HCT116 (cell line): Measurements from ENCODE around the gene RAI1. TPM values are rescaled to one million over a fixed set of nuclear protein-coding genes. Genes with fewer than 3 reads are reported as not detected.

Source experiments
- ATAC-seq: fragments of 200-7000 bp; cut with Tn5 transposase; 2 replicates; pipeline ENCODE4 v1.9.1; 2020; ENCODE audit warnings: mild to moderate bottlenecking, moderate library complexity
- BruUV-seq: library from RNA; stranded (reverse); fragments of 400-500 nt; replicated peaks from 2 replicates; lab custom pipeline; 2021; lab: Mats Ljungman, UMichigan
- CTCF ChIA-PET: fragments of 300-600 bp; sonication (Branson Sonifier 250); formaldehyde crosslinking; loops from one replicate; lab custom pipeline; 2021; ENCODE audit warnings: antibody characterized with exemption; lab: Charles Lee
- POLR2A ChIA-PET: fragments of 300-600, 350-600 bp; sonication (Branson Sonifier 250); formaldehyde crosslinking; loops from one replicate; lab custom pipeline; 2021; ENCODE audit warnings: antibody characterized with exemption; lab: Charles Lee
- RAD21 ChIA-PET, 2 experiments: fragments of 300-600 bp; sonication (Branson Sonifier 250); formaldehyde crosslinking; loops; one replicate each; lab custom pipeline; 2023; ENCODE audit warnings: low total read pairs in 2 of 2; ENCODE audit not compliant: uncharacterized antibody in 2 of 2, unreplicated experiment in 2 of 2, low non-redundant PET in 1 of 2; lab: Charles Lee
- DNase-seq: peaks from one replicate; pipeline ENCODE4 v3.0.0-alpha.2; 2010; ENCODE audit warnings: low read depth, low spot score
- H2AFZ ChIP-seq: fragments of 200-600 bp; shearing (Covaris generic), sonication (generic); 2 replicates; pipeline ENCODE4 v1.6.1; 2017; ENCODE audit warnings: low read depth, mixed run types, mixed read lengths, antibody characterized with exemption, low read length; ENCODE audit not compliant: poor library complexity, severe bottlenecking
- H3K27ac ChIP-seq: 2 replicates; pipeline ENCODE4 v1.5.1; 2012; ENCODE audit warnings: low read depth, low read length
- H3K27me3 ChIP-seq: fragments of 200-600 bp; sonication (generic); 2 replicates; pipeline ENCODE4 v1.6.1; 2016; ENCODE audit warnings: mixed run types, low read length, mixed read lengths; ENCODE audit not compliant: insufficient read depth
- H3K36me3 ChIP-seq, 2 experiments: fragments of 200-500 bp in 1 of 2; fragments of 200-600 bp in 1 of 2; sonication (Bioruptor generic) in 1 of 2; sonication (generic) in 1 of 2; 2 replicates each; pipeline versions ENCODE4 v1.5.1 to v1.6.1; 2014 to 2016; ENCODE audit warnings: low read length in 2 of 2, inconsistent platforms in 1 of 2, mixed read lengths in 1 of 2, mixed run types in 1 of 2; ENCODE audit not compliant: insufficient read depth in 2 of 2, control insufficient read depth in 1 of 2
- H3K4me1 ChIP-seq, 2 experiments: fragments of 200-600 bp in 1 of 2; sonication (generic) in 1 of 2; 2 replicates each; pipeline versions ENCODE4 v1.5.1 to v1.6.1; 2012 to 2017; ENCODE audit warnings: low read length in 2 of 2, inconsistent platforms in 1 of 2, mild to moderate bottlenecking in 1 of 2, mixed read lengths in 1 of 2, mixed run types in 1 of 2, moderate library complexity in 1 of 2; ENCODE audit not compliant: insufficient read depth in 2 of 2, control insufficient read depth in 1 of 2
- H3K4me2 ChIP-seq: fragments of 200-600 bp; sonication (generic); 2 replicates; pipeline ENCODE4 v1.6.1; 2017; ENCODE audit warnings: mixed run types, low read length, mixed read lengths
- H3K4me3 ChIP-seq, 2 experiments: fragments of 200-600 bp in 1 of 2; sonication (generic) in 1 of 2; replicated peaks in 1 of 2; 2 replicates each; pipeline ENCODE4 v1.5.1; 2011 to 2016; ENCODE audit warnings: low read length in 2 of 2, control low read depth in 1 of 2, low read depth in 1 of 2, mild to moderate bottlenecking in 1 of 2, mixed read lengths in 1 of 2, mixed run types in 1 of 2
- H3K79me2 ChIP-seq: fragments of 200-600 bp; sonication (generic); 2 replicates; pipeline ENCODE4 v1.6.1; 2017; ENCODE audit warnings: mild to moderate bottlenecking, mixed run types, low read length, moderate library complexity, mixed read lengths; ENCODE audit not compliant: insufficient read depth
- H3K9ac ChIP-seq: fragments of 200-600 bp; sonication (generic); 2 replicates; pipeline ENCODE4 v1.6.1; 2016; ENCODE audit warnings: low read length, mixed read lengths
- H3K9me2 ChIP-seq: fragments of 200-600 bp; sonication (generic), shearing (Covaris generic); 2 replicates; pipeline ENCODE4 v1.6.1; 2017; ENCODE audit warnings: mixed run types, mild to moderate bottlenecking, moderate library complexity; ENCODE audit not compliant: insufficient read depth
- H3K9me3 ChIP-seq, 2 experiments: fragments of 200-500 bp in 1 of 2; fragments of 200-600 bp in 1 of 2; sonication (Bioruptor generic) in 1 of 2; sonication (generic) in 1 of 2; 2 replicates each; pipeline ENCODE4 v1.6.1; 2014 to 2017; ENCODE audit warnings: low read length in 2 of 2, mixed read lengths in 2 of 2, inconsistent platforms in 1 of 2, low read depth in 1 of 2, mild to moderate bottlenecking in 1 of 2, mixed run types in 1 of 2, moderate library complexity in 1 of 2; ENCODE audit not compliant: control insufficient read depth in 1 of 2, insufficient read depth in 1 of 2
- H4K20me1 ChIP-seq: fragments of 200-600 bp; sonication (generic), shearing (Covaris generic); 2 replicates; pipeline ENCODE4 v1.6.1; 2017; ENCODE audit warnings: mixed run types, mild to moderate bottlenecking, moderate library complexity; ENCODE audit not compliant: insufficient read depth
- CBX3 ChIP-seq: IDR thresholded peaks from 2 replicates; pipeline ENCODE4 v1.6.1; 2012; ENCODE audit warnings: low read depth
- ELF1 ChIP-seq: IDR thresholded peaks from 2 replicates; pipeline ENCODE4 v1.6.1; 2012; ENCODE audit warnings: low read depth, borderline replicate concordance
- FOSL1 ChIP-seq: IDR thresholded peaks from 2 replicates; pipeline ENCODE4 v1.6.1; 2012; ENCODE audit warnings: low read depth
- SIN3A ChIP-seq: IDR thresholded peaks from 2 replicates; pipeline ENCODE4 v1.6.1; 2012; ENCODE audit warnings: low read depth
- SP1 ChIP-seq: IDR thresholded peaks from 2 replicates; pipeline ENCODE4 v1.6.1; 2012; ENCODE audit warnings: low read depth
- TCF7L2 ChIP-seq: IDR thresholded peaks from 2 replicates; pipeline ENCODE4 v1.7.0; 2011; ENCODE audit warnings: borderline replicate concordance, inconsistent platforms; ENCODE audit not compliant: insufficient read depth, insufficient read length; ENCODE audit errors: extremely low read depth
- YY1 ChIP-seq: IDR thresholded peaks from 2 replicates; pipeline ENCODE4 v1.6.1; 2011; ENCODE audit warnings: low read length, low read depth, moderate library complexity, mild to moderate bottlenecking; ENCODE audit not compliant: insufficient replicate concordance; ENCODE audit errors: extremely low read depth
- ZBTB33 ChIP-seq: IDR thresholded peaks from 2 replicates; pipeline ENCODE4 v1.6.1; 2011; ENCODE audit warnings: mild to moderate bottlenecking, low read length, moderate library complexity; ENCODE audit not compliant: insufficient replicate concordance; ENCODE audit errors: extremely low read depth
- ZNF274 ChIP-seq: fragments of 200-500 bp; sonication (Bioruptor generic); IDR thresholded peaks from 2 replicates; pipeline ENCODE4 v1.6.1; 2014; ENCODE audit warnings: mild to moderate bottlenecking, low read depth, low read length, inconsistent platforms
- intact Hi-C: fragments of 100-400 bp; cut with micrococcal nuclease; formaldehyde crosslinking; loops from 2 replicates; pipeline ENCODE4 v1.10.0; 2022
- total RNA-seq: library from RNA; stranded (reverse); gene quantifications from one replicate; pipeline ENCODE4 v1.2.1, GENCODE V29; 2021; ENCODE audit not compliant: unreplicated experiment

The RAI1 gene
- total RNA-seq, 1 experiment from 2014 or later: 38.5 TPM

- Histone ChIP-seq H3K27me3 (no peaks in the 10 kb centered on the region), H4K20me1 (no peaks in the 10 kb centered on the region), H3K4me3 (no peak overlapping the region), H2AFZ (peak overlapping the region; percentile 16), H3K4me1 (peaks cover 19 to 36% of the 10 kb centered on the region in 2 experiments), H3K9me3 (no peaks in the 10 kb centered on the region), H3K9me2 (no peaks in the 10 kb centered on the region), H3K79me2 (no peaks in the 10 kb centered on the region), H3K9ac (peak overlapping the region; percentile 17; the same call in 1 of the 2 replicates), H3K27ac (no peak overlapping the region), H3K4me2 (peak overlapping the region; percentile 36), H3K36me3 (no peaks in the 10 kb centered on the region)
- RAD21 ChIA-PET: no interaction called here
- intact Hi-C loops: no loop called here
- CTCF ChIA-PET: no interaction called here
- no peak for TF ChIP-seq ZBTB33
- TF ChIP-seq TCF7L2: no peak
- no peak for TF ChIP-seq SIN3A
- POLR2A ChIA-PET: interaction anchor here (1.2 to 1.5 kb wide), 2 partner anchors 13 to 170 kb away, joined by 3 to 4 read pairs; no protein-coding TSS in a partner anchor
- no TSS peak for BruUV-seq
- peak; percentile 41 for ATAC-seq
- no peak for DNase-seq
These were observed 15.0 kb upstream of the RAI1 start for GRCh38 chr17:17666111-17666714.

DNA sequence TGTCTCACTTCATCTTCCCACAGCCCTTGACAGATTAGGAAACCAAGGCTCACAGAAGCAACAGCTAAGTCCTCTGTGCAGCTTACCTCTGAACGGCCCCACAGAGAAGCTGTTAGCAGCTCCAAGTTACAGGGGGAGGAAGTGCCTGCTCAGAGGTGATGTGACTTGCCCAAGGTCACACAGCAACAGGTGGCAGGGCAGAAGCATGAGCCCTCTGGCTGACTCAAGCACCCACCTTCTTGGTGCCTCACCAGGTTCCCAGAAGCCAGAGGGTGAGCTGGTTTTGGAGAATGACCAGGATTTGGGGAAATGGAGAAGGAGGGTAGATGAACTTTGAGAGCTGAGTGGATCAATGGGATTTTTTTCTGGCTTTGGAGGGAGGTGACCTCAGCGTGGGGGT, 14.0 kb upstream of the RAI1 start:
- H3K27ac ChIP-seq: no peak overlapping the region
- H3K27me3 ChIP-seq: no peaks in the 10 kb centered on the region
- CTCF ChIA-PET: no interaction called here
- no peak overlapping the region for H3K4me2 ChIP-seq
- H3K4me3 ChIP-seq: no peak overlapping the region
- TF ChIP-seq SP1: no peak
- no peak for TF ChIP-seq CBX3
- TF ChIP-seq FOSL1: no peak
- no peak for TF ChIP-seq ELF1
- TF ChIP-seq ZNF274: no peak
- no peak for TF ChIP-seq YY1
- TF ChIP-seq, all 23 proteins: peak for 0
- Histone ChIP-seq H3K36me3 (no peaks in the 10 kb centered on the region), H2AFZ (no peak overlapping the region), H4K20me1 (no peaks in the 10 kb centered on the region), H3K9me2 (no peaks in the 10 kb centered on the region), H3K4me1 (peaks cover 19 to 36% of the 10 kb centered on the region in 2 experiments), H3K9me3 (no peaks in the 10 kb centered on the region), H3K9ac (no peak overlapping the region), H3K79me2 (no peaks in the 10 kb centered on the region)
- DNase-seq: no peak
- ChIA-PET RAD21 (no interaction called here), POLR2A (no interaction called here)
- intact Hi-C loops: no loop called here
- ATAC-seq: no peak
- no TSS peak for BruUV-seq
